Stimulated activated CD4-positive, alpha-beta T cell treated with anti-CD3 and anti-CD28 coated beads, Interleukin-2, amount 100 ng/mL, for 4 hours (primary cell): ENCODE measurements around the gene RNF123.

Source experiments
- DNase-seq: peaks from one replicate; pipeline ENCODE4 v3.0.0-alpha.2; 2020; ENCODE audit warnings: low read depth

RNF123 gene

GRCh38 chr3:49750056-49750455, 60.7 kb downstream of the RNF123 start:
- no peak for DNase-seq

GRCh38 chr3:49751501-49751900, 62.1 kb downstream of the RNF123 start:
- no peak for DNase-seq

GRCh38 chr3:49754536-49754935, 65.2 kb downstream of the RNF123 start:
- DNase-seq, result no peak

GRCh38 chr3:49756036-49756435, 66.7 kb downstream of the RNF123 start:
- no peak for DNase-seq

GRCh38 chr3:49757197-49757596, 67.8 kb downstream of the RNF123 start:
- no peak for DNase-seq

GRCh38 chr3:49759226-49759625, 69.9 kb downstream of the RNF123 start:
- DNase-seq, result no peak

- no peak for DNase-seq
These were observed 72.3 kb downstream of the RNF123 start for GRCh38 chr3:49761661-49762060.

- no peak for DNase-seq
These were observed 74.6 kb downstream of the RNF123 start for GRCh38 chr3:49763981-49764380.

- no peak for DNase-seq
These were observed 80.0 kb downstream of the RNF123 start for GRCh38 chr3:49769286-49769915.

- DNase-seq, result no peak
These were observed 80.6 kb downstream of the RNF123 start for GRCh38 chr3:49769926-49770325.
